Endothelial cell of umbilical vein (primary cell): ENCODE results near the gene GLYATL3.

Source experiments
- EZH2 ChIP-seq: IDR thresholded peaks from 2 replicates; pipeline ENCODE4 v1.6.1; 2012; ENCODE audit warnings: borderline replicate concordance, low read depth, mild to moderate bottlenecking, moderate library complexity, low read length, inconsistent platforms; ENCODE audit not compliant: severe bottlenecking
- POLR2AphosphoS5 ChIP-seq: IDR thresholded peaks from 2 replicates; pipeline ENCODE4 v1.6.1; 2012; ENCODE audit warnings: low read depth, mild to moderate bottlenecking, control low read depth, low read length, moderate library complexity; ENCODE audit not compliant: insufficient read depth
- TF ChIP-seq, protein P1 (sequence below): IDR thresholded peaks from 2 replicates; pipeline ENCODE4 v1.6.1; 2011; ENCODE audit not compliant: insufficient read depth, insufficient read length
- TF ChIP-seq, protein P2 (sequence below), 2 donors: IDR thresholded peaks; 1 replicate in 1 of 2; 2 replicates in 1 of 2; pipeline ENCODE4 v1.5.1; 2011; ENCODE audit warnings: low read length in 2 of 2, mild to moderate bottlenecking in 2 of 2, moderate library complexity in 2 of 2, control low read depth in 1 of 2, inconsistent platforms in 1 of 2, low read depth in 1 of 2; ENCODE audit not compliant: insufficient read depth in 1 of 2; ENCODE audit errors: extremely low read depth in 1 of 2

DNA sequence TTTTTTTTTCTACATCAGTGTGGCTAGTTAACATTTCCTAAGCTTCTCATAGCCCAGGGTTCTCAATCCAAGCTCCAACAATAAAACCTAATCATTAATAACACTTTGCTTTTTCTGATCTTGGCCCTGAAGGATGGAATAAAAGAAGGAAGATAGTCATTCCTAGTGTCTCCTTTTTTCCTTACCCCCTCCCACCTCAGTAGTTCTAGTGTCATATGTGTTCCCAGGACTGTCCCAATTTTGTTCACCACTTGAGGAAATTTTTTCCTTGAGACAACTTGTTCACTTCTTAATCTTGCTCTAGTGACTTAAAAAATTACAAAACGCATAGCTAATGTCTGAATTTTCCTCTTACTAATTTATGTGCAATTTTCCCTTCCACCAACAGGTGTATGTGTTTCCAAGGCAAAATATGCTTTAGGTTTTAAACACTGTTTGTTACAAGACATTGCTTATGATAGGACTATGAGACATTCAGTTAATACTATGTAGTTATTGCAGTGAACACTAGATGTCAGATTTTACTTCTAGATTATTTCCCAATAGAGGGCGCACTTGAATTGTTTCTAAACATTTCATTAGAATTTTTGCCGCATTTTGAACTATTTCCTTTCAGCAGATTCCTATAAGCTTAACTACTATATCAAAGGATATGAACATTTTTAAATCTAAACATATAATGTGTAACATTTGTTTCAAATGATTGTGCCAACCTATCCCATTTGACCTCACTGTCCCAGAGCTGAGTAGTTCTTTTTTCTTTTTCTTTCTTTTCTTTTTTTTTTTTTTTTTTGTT is 32.2 kb downstream of the GLYATL3 start:
- TF ChIP-seq, protein P1, sequence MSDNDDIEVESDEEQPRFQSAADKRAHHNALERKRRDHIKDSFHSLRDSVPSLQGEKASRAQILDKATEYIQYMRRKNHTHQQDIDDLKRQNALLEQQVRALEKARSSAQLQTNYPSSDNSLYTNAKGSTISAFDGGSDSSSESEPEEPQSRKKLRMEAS, result no peak
- TF ChIP-seq, protein P2, sequence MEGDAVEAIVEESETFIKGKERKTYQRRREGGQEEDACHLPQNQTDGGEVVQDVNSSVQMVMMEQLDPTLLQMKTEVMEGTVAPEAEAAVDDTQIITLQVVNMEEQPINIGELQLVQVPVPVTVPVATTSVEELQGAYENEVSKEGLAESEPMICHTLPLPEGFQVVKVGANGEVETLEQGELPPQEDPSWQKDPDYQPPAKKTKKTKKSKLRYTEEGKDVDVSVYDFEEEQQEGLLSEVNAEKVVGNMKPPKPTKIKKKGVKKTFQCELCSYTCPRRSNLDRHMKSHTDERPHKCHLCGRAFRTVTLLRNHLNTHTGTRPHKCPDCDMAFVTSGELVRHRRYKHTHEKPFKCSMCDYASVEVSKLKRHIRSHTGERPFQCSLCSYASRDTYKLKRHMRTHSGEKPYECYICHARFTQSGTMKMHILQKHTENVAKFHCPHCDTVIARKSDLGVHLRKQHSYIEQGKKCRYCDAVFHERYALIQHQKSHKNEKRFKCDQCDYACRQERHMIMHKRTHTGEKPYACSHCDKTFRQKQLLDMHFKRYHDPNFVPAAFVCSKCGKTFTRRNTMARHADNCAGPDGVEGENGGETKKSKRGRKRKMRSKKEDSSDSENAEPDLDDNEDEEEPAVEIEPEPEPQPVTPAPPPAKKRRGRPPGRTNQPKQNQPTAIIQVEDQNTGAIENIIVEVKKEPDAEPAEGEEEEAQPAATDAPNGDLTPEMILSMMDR (IDR thresholded peaks at IDR 0.05; ENCODE audit: extremely low read depth in 1 of 2, insufficient read depth in 1 of 2, low read depth in 1 of 2, low read length in 2 of 2), result peak; percentile 66 to 71
- TF ChIP-seq EZH2 (no peak), POLR2AphosphoS5 (no peak)
